Measurements from ENCODE around the gene LBP.
"Not testable (repeated sequence)": the region's sequence is repeated elsewhere in the genome, so short reads cannot be mapped to it uniquely, and the experiment has no call there.

Gene LBP

GRCh38 chr20:38402089-38402488, 55.8 kb downstream of the LBP start:
- no peak for DNase-seq

DNA sequence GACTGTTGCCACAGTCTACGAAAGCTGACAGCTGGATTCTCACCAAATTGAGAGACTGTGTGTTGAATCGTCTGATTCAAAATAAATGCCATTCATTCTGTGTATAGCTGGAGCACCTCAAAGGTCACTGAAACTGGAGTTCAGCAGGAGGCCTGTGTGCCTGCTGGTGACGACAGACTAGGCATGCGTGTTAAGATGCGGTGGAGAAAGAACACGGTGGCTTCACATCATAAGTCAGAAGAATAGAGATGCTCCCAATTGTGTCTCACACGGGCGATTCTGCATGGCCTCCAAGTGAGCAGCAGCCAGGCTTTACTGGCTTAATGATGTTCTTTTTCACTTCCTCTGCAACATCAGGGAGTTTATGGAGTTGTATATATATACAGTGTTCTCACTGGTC, 56.5 kb downstream of the LBP start:
- DNase-seq = no peak

- DNase-seq = no peak
Measured at GRCh38 chr20:38404016-38404415, 57.7 kb downstream of the LBP start.

DNA sequence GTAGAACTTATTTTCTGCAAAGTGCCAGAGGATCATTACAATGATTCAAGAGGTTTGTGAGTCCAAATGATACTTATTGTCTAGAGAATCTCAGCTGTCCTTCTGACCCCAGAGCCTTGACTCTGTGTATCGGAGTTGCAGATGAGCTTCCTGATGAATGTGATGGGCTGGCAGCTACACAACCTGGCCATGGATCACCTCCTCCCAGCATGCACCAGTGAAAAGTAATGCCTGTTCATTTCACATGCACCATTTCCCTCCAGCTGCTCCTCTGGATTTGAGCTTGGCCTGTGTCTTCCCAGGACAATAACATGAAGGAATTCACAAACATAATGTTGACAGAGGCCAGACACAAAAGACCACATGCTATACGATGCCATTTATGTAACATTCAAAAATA, 58.9 kb downstream of the LBP start:
- no peak for DNase-seq

GRCh38 chr20:38406476-38406875, 60.2 kb downstream of the LBP start:
- no peak for DNase-seq

GRCh38 chr20:38407321-38407720, 61.0 kb downstream of the LBP start:
- DNase-seq = no peak

DNA sequence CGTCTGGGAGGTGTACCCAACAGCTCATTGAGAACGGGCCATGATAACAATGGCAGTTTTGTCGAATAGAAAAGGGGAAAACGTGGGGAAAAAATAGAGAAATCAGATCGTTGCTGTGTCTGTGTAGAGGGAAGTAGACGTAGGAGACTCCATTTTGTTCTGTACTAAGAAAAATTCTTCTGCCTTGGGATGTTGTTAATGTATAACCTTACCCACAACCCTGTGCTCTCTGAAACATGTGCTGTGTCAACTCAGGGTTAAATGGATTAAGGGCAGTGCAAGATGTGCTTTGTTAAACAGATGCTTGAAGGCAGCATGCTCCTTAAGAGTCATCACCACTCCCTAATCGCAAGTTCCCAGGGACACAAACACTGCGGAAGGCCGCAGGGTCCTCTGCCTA, 61.5 kb downstream of the LBP start:
- not testable (repeated sequence) for DNase-seq

GRCh38 chr20:38412877-38413577, 66.7 kb downstream of the LBP start:
- no peak for DNase-seq

- DNase-seq = no peak
Measured at GRCh38 chr20:38414769-38415450, 68.6 kb downstream of the LBP start.

DNA sequence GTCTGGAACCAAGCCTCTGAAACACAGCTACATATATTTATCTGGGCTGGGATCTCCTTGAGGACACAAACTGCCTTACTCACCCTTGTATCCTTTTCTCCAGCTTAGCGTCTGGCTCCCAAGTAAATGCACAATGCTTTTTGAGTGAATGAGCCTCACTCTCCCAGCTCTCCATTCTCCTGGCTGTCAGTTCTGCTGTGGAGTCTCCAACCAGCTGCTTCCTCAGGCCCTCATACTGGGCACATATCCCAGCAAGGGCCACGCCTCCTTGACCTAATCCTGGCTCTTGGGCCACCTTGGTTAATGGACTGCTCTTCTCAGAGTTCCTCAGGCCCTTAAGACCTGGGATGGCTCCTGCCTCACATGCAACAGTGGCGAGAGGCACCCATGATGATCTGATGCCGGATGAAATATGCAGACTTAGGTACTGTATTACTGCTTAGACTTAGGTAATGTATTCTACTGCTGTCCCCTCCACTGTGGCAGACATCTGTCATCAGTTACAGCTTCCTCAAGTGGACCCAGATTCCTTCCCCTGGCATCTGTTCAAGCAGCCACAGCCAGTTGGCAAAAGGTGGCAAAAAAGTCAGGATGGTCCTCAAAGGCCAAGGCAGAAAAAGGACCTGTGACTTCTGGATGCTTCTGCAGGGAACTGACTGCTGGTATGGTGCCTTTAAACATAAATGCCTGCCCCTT, 72.4 kb downstream of the LBP start:
- no peak for DNase-seq

- no peak for DNase-seq
Measured at GRCh38 chr20:38420388-38421085, 74.3 kb downstream of the LBP start.

DNA sequence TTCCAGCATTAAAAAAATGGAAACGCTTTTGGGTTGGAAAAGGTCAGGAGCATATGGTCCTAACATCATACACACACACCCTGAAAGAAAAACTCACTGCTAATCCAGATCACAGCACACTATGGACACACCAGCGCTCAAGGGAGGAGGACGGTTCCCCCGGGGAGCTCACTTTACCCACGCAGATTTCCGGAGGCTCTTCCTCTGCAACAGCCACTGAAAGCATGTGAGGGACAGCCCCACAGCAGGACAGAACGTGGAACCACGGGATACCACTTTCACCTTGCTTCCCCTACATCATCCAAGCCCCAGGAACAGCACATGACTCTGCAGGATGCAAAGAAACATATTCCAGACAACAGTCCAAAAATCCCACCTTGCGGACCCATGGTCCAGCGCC, 75.6 kb downstream of the LBP start:
- no peak for DNase-seq

DNA sequence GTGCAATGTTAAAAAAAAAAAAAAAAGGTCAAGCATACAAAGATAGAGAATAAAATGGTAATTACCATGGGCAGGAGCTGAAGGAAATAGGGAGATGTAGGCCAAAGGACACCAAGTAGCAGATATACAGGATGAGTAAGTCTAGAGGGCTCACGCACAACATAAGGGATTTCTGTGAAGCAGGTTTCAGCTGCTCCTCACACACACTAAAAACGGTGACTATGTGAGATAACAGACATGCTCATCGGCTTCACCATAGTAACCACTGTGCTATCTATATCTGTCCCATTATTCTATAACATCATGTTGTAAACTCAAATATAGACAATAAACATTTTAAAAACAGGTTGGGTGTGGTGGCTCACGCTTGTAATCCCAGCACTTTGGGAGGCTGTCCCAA, 77.3 kb downstream of the LBP start:
- no peak for DNase-seq

GRCh38 chr20:38424401-38424800, 78.1 kb downstream of the LBP start:
- DNase-seq = no peak

DNA sequence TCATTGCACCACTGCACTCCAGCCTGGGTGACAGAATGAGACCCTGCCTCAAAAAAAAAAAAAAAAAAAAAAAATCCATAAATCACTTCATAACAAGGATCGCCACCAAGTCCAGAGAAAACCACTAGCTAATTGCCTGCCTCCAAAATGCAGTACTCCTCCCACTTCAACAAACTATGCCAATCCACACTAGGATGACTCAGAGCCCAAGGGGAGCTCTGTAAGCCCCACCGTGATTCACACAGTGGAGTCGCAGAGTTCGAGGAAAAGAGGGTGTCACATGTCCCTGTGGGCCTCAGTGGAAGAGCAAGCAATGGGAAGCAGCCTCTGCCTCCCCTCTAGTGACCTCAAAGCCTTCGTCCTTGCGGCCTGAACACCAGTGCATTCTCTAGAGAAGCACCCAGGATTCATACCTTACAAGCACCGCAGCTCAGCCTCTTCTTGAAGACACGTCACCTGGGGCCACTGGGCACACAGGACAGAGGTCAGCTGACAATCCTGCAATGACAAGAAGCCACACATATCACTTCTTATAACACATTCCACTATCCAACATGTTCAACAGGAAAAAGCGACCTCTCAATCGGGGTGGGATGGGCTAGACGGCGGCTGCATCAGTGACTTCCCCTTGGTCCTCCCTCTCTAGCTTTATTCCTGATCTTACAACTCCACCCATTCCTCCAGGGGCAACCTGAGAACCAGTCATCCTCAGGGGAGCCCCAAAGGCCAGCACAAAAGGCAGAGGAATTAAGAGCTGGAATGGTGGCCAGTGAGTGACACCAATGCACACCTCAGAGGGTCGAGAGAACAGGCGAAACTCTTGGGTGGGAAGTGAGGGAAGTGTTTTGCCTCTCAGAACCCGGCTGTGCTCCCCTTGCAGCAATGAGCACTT, 80.0 kb downstream of the LBP start:
- no peak for DNase-seq
